Hindlimb muscle (tissue), 1 donor: ENCODE data around the gene LRRC8B. TPM values are rescaled to one million over a fixed set of nuclear protein-coding genes. Genes with fewer than 3 reads are reported as not detected.
"Not testable (repeated sequence)": the region's sequence is repeated elsewhere in the genome, so short reads cannot be mapped to it uniquely, and the experiment has no call there.

Source experiments
- DNase-seq: peaks from one replicate; pipeline ENCODE4 v3.0.0-alpha.2; 2013
- polyA plus RNA-seq: library from polyadenylated mRNA; unstranded; fragments of 120-200 nt; gene quantifications from one replicate; pipeline ENCODE4 v1.2.1, GENCODE V29; 2013; ENCODE audit not compliant: insufficient read length

Gene LRRC8B
- polyA plus RNA-seq, 1 donor, result 3.0 TPM

DNA sequence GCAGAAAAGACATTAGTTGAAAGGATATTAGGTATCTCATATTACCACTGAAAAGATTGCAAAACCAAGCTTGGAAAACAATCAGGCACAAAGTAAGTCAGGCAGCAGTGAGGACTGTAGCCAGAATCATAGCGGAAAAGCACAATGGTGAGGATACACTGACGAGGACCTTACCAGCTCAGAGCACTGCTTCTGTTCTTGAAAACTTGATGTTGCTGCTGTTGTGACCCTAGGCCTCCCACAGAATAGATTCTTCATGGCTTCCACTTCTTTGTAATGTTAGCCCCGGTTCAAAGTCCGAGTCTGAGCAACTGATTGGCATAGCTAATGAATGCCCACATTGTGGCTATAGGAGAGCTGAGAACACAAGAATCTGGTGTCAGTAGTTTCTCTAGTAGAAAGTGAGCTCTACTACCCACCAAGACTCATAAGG, 63.1 kb downstream of the LRRC8B start:
- DNase-seq, result no peak

GRCh38 chr1:89588480-89588879, 63.9 kb downstream of the LRRC8B start:
- DNase-seq, result no peak

DNA sequence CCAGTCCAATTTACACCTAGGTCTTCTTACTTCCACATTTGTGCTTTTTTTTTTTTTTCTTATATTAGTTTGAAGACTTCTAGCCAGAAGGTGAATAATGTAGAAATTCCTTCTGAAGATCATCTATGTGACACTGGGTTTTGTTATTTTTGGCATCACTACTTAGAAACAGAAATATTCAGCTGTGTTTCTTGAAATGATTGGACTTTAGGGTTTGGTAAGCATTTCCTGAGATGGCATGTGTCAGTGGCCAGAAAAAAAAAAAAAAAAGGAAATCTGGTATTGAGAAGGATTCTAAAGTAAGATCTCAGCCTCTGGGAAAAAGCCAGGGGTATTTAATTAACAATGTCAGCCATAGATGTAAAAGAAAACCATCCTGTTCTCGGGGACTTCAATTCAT, 64.9 kb downstream of the LRRC8B start:
- no peak for DNase-seq

DNA sequence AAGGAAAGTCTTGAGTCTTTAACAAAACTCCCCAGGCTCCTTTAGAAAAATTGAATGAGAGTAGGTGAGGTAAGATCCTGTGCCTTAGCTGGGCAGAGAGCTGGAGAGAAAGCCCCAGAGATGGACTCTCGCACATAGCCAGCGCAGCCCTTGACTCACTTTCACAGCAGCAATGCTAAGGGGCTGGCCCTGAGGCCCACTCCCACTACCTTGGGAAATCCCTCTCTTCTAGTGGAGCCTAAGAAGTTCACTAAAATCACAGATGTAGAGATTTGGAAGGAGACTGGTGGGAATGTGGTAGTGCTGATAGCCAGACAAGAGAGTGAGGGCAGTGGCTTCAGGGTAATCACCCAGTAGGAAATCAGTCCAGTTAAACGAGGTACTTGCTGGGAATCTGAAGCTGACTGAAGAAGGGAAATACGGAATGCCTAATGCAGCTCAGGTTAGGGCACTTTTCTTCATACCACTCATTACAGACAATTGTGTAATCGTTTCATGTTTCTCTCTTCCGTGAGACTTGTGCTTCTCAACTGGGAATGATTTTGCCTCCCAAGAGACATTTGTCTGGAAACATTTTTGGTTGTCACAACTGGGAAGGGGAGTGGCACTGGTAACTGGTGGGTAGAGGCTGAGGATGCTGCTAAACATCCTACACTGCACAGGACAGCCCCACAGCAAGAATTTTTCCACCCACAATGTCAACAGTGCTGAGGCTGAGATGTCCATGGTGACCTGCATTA, 65.9 kb downstream of the LRRC8B start:
- no peak for DNase-seq

DNA sequence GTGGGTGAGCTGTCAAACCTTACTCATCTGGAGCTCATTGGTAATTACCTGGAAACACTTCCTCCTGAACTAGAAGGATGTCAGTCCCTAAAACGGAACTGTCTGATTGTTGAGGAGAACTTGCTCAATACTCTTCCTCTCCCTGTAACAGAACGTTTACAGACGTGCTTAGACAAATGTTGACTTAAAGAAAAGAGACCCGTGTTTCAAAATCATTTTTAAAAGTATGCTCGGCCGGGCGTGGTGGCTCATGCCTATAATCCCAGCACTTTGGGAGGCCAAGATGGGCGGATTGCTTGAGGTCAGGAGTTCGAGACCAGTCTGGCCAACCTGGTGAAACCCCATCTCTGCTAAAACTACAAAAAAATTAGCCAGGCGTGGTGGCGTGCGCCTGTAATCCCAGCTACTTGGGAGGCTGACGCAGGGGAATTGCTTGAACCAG, 68.3 kb downstream of the LRRC8B start:
- not testable (repeated sequence) for DNase-seq

- no peak for DNase-seq
Measured at GRCh38 chr1:89594096-89594740, 69.6 kb downstream of the LRRC8B start.

GRCh38 chr1:89596698-89597097, 72.1 kb downstream of the LRRC8B start:
- no peak for DNase-seq

DNA sequence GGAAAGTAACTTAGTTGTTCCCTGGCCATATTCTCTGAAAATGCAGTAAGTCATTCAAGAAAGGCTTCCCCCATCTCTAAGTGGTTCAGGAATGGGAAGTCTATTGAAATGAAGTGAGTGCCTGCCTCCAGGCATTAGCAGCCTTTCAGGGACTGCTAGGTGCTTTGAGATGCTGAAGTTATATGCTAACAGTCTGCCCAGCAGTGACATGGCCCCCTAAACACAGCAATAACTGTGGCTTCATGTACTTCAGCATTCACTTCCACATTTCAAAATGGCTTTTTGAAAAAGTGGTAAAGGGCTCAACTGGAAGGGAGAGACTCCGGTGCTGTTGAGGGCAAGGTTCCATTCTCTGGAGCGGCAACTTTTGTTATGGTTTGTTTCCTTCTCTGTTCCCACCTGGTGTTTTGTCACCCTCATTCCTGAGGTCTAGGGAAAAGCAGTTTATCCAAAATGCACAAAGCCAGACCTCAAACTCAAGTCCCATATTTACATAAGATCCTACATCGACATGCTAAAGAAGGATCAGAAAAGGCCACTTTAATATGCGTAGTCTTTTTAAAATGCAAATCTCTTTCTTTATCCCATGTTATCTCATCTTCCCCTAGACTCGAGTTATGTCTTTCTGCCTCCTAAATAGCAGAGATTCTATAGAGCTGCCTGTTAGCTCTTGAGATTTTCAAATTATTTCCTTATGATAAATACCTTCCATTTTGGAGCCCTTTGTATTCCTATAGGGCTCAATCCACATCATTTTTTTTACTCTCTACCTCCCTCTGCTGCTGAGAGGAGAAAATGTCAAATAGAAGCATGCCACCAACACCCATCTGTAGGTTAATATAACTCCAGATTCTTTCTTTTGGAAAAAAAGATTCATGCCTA, 74.1 kb downstream of the LRRC8B start:
- peak; percentile 26 for DNase-seq

DNA sequence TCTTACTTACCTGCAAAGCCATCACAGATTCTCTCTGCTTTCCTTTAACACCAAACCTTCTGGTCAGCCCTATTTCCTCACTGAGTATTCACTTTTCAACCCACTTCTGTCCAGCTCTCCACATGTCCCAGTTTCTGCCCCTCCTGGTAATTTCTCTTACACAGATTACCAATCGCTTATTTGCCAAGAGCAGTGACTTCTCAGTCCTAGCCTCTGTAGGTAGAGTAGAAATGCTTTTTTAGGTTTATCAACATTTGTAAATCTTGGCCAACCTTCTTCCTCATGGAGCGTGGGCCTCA, 74.7 kb downstream of the LRRC8B start:
- no peak for DNase-seq

DNA sequence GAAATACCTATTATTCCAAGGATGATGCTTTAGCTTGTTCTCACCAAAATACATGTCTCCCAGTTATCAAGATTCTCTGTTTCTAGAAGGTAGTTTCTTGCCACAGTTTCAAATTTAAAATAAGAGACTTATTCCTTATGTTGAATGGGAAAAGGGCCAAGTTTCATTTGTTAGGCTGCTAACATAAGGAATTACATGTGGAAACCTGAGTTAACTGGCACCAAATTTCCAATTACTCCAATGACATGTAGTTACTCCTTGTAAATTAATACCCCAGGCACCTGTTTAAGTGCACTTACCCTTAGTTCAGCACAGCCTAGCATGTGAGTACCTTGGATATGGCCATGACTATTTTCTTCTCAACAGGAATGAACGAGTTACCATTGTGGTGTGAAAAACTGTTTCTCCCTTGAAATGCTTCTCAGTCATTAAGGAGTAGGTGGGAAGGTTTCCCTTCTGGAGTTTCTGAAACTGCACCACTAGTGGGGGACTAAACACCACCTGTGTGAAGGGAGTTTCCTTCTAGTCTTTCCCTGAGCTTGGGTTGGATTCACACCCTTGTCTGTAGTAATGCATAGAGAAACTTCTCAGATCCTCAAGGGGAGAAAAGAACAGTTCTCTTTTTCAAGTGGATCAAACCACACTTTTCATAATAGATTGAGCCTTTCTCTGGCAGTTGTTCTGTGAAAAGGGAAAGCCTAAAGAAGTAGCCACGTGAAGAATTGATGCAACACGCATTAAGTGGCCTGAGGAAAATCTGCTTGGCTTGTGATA, 76.0 kb downstream of the LRRC8B start:
- DNase-seq, result no peak

DNA sequence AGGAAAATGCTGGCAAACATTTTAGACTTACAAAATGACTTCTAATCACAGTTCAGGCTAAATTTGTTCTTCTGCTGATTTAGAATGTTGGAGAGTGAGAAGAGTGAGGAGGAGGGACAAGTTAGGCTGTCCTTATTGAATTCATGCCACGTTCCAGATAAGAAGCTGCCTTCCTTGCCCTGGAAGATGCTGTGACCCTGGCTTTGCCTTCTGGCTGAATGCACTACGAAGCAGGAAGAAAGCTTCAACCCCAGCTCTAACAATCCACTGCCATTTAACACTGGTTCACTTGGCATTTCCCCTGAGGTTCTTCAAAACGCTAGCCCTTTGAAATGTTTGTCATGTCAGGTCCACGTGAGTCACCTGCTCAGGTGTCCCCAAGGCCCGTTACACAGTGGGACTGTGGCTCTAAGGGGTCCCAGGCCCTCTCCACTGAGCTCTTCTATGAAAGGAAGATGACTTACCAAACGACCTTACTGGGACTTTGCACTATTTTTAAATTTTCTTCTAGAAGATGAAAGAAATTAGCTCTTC, 78.3 kb downstream of the LRRC8B start:
- DNase-seq, result no peak

- DNase-seq, result no peak
Measured at GRCh38 chr1:89603651-89604413, 79.2 kb downstream of the LRRC8B start.

DNA sequence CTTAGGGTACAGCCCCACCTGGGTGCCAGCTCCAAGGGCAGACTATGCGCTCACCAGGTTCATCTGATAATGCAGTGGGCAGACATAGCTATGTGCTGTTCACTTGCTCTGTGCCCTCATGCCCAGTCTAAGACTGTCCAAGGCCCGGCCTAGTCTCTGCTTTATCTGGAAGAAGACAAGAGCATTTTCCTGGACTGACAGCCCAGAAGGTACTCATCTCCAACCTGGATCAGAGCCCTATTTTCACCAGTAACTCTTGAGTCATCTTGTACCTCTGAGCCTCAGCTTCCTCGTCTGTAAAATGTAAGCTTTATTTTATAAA, 79.7 kb downstream of the LRRC8B start:
- DNase-seq, result no peak

DNA sequence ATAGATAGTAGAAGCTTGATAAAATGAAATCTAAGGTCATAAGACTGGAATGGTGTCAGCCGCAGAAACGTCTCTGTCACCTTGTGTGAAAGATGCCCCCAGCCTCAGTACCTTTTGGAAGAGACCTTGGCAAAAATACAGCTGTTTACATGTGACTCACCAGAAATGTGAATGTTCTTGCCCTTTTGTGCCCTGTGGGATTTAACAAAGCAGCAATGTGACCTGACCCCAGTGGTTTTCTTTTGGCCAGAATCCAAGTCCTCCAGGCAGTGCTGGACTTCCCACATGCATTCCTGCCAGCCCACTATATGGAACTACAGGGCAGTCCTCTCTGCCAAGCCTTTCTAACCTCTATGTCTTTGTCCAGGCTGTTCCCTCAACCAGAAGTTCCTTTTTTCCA, 81.1 kb downstream of the LRRC8B start:
- DNase-seq, result no peak

DNA sequence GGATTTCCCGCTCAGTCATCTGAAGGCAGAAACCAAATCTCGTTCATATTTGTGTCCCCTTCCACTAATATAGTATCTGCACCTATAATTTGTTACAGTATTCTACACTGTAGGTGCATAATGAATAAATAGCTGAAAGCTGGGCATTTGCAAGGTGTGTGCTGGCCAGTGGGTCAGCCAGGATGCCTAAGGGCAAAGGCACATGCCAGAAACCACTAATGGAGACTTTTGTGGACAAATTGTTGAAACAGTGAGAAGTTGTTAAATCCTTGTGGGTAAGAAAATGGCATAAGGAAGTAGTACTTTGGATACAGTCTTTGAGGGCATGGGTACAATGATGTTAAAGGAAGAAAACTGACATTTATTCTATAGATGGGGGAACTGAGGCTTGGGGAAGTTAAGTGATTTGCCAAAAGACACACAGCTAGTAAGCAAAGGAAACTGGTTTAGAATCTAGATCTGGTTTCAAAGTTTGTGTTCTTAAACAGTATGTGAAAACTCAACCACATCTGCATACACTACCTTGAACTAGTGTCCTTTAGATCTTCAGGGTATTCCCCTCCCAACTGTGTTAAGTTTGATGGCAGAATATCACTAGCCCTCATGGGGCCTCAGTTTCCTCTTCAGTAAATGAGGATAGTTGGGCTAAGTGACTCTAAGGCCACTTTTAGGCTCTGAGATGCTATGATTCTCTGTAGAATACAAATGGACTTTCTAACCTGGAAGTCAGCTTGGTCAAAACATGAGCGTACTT, 81.8 kb downstream of the LRRC8B start:
- DNase-seq, result no peak

- no peak for DNase-seq
Measured at GRCh38 chr1:89607156-89607555, 82.5 kb downstream of the LRRC8B start.

DNA sequence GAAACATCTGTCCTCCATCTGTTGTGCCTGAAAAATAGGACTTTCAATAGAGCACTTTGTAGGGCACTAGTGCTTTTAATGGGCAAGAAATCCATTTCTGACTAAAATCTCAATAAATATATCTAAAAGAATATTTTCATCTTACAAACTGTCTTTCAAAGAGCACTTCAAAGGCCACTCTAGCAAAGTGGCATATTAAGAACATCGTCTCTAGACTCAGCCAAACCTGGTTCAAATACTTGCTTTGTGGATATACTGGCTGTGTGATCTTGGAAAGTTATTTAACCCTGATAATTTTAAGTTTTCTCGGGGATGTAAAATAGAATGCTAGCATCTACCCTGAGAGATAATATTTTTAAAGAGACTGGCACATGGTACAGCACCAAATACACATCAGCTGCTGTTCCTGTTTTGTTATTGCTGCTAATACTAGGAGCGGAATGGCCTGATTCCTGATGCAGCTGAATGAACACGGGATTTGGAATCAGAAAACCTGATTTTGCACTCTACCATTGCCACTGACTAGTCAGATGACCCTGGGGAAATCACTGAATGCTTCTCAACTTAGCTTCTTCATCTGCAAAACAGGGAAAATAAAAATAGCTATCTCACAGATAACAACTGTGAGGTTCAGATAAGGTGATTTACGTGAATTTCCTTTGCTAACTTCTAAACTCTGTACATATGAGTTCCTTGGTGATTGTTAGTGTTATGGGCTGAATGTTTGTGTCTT, 83.1 kb downstream of the LRRC8B start:
- DNase-seq, result no peak

DNA sequence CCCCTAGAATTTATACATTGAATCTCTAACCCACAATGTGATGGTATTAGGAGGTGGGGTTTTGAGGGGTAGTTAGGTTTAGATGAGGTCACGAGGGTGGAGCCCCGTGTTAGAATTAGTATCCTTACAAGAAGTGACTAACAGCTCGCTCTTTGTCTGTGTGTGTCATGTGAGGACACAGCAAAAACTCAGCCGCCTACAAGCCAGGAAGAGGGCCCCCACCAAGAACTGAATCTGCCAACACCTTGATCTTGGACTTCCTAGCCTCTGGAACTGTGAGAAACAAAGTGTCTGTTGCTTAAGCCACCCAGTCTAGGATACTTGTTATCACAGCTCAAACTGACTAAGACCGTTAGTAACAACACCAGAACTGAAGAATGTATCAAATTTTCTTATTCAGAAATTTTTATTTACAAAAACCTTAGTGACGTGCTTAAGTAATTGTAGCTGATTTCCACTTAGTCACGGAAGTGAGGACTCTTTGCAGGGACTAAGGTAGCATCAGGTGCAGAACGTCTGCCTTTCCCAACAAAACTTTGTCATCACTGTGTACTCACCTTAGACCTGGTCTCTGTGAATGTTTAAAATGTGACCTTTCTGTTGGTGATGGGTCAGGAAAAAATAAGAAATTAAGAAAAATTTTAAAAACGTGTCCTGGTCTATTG, 83.8 kb downstream of the LRRC8B start:
- no peak for DNase-seq

DNA sequence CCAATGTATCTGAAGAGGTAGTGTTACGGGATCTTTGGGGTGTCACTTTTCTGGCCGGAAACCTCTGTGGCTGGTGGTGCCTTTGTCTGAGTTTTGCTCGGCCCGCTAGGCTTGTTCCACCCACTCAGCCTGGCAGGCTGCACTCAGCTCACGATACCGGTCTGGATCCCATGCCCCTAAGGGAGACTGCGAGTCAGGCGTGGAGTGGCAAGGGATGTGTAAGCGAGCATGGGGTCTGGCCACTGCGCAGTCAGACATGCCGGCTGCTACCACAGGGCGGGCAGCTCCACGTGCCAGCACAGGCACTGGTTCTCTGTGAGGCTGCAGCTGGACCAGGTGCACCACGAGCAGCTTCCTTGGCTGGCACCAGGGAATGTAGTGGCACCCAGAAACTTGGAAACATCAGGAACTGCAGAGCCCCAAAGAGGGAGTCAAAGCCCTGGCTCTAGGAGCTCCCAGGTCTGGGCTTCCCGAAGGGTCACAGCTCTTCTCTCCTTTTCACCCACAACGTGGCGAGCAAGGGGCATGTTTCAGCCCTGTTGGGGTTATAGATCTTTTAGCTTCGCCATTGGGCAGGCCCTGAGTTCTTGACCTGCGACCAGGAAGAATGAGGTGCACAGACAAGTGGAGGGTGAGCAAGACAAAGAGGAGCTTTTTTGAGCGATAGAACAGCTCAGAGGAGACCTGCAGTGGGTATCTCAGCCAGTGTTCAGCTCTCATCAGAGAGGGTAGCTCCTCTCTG, 84.5 kb downstream of the LRRC8B start:
- no peak for DNase-seq
